GM20000 (cell line): Measurements from ENCODE around the gene FMNL1.

ENCODE experiments used
- DNase-seq: peaks from one replicate; pipeline ENCODE4 v3.0.0; 2012; ENCODE audit warnings: low spot score
- TF ChIP-seq, protein P1 (sequence below): IDR thresholded peaks from 2 replicates; pipeline ENCODE4 v1.5.1; 2012; ENCODE audit warnings: mild to moderate bottlenecking, control low read depth; ENCODE audit errors: extremely low read depth, missing control alignments

The FMNL1 gene

GRCh38 chr17:45229681-45230409 is 8.2 kb downstream of the FMNL1 start:
- TF ChIP-seq, protein P1, sequence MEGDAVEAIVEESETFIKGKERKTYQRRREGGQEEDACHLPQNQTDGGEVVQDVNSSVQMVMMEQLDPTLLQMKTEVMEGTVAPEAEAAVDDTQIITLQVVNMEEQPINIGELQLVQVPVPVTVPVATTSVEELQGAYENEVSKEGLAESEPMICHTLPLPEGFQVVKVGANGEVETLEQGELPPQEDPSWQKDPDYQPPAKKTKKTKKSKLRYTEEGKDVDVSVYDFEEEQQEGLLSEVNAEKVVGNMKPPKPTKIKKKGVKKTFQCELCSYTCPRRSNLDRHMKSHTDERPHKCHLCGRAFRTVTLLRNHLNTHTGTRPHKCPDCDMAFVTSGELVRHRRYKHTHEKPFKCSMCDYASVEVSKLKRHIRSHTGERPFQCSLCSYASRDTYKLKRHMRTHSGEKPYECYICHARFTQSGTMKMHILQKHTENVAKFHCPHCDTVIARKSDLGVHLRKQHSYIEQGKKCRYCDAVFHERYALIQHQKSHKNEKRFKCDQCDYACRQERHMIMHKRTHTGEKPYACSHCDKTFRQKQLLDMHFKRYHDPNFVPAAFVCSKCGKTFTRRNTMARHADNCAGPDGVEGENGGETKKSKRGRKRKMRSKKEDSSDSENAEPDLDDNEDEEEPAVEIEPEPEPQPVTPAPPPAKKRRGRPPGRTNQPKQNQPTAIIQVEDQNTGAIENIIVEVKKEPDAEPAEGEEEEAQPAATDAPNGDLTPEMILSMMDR, result no peak
- DNase-seq, result peak; percentile 77

DNA sequence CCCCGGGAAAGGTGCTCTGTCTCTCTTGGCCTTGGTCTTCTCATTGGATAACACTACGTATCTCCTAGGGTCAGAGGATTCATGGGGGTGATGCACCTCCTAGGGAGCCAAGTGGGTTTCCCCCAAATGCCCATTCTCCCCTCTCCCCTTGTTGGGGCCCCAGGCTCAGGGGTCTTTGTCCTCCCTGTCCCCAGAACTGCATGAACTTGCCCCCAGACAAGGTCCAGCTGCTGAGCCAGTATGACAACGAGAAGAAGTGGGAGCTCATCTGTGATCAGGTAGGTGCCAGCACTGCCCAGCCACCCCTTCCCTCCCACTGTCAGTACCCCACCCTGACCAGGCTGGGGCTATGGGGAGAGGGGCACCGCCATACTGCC is 8.7 kb downstream of the FMNL1 start:
- DNase-seq, result no peak
- TF ChIP-seq, protein P1, result no peak

DNA sequence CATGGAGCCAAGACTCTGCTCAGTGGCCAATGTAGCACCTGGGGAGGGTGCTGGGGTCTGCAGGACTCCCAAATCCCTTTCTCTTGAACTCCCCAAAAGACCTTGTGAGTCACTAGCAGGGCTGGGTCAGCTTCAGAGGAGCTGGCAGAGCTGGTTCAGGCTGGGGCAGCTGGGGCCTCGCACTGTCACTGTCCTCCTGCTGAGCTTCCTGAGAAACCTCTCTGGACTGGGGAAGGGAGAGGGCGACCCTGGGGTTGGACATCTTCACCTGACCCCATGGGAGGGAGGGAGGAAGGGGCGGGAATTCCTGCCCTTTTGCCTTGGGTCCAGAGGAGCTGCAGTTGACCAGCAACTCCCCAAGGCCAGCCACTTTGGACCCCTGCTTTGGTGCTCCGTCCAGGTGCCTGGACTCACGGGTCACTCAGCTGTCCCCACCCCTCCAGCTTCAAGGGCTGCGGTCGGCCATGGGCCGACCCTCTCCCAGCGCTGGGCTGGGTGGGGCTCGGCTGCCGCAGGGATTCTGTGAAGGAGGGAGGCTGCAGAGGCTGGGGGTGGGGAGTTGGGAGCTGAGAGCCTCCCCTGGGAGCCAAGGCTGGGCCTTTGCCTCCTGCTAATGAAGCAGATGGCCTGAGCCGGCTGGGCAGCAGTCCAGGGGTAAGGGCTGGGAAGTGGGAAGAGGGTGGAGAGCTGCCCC is 9.2 kb downstream of the FMNL1 start:
- TF ChIP-seq, protein P1, result no peak
- DNase-seq, result no peak

GRCh38 chr17:45231481-45232116 is 9.9 kb downstream of the FMNL1 start:
- TF ChIP-seq, protein P1, result peak; percentile 31
- DNase-seq, result no peak

DNA sequence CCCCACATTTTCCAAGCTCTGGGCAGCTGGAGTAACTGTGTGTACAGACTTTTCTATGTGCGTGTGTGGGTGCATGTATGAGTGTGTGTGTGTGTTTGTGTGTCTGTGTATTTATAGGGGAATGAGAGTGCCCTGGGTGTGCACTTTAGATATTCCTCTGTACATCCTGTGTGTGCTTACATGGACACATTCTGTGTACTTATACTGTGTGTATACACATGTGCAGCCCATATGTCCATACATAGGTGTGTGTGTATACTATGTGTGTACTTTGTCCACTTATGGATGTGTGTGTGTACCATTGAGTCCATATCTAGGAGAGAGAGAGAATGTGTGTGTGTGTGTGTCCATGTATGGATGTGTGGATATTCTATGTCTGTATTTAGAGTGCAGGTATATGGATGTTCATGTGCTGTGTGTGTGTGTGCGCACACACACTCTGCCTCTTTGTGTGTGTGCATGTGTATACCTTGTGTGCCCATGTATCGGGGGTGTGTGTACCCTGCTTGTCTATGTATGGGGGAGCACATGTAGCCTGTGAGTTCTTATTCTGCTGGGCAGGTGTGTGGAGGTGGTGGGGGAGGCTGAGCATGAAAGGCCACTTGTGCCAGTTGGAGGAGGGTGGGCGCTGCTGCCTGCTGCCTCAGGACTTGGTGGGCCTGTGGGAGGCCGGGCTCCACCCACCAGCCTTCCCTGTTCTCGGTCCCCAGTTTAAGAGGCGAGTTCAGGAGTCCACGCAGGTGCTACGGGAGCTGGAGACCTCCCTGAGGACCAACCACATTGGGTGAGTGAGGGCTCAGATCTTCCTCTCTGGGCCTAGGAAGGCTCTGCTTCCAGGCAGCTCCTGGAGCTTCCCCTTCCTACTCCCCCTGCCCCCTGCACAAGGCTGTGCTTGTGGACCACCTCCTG is 11.1 kb downstream of the FMNL1 start:
- DNase-seq, result no peak
- TF ChIP-seq, protein P1, result no peak

GRCh38 chr17:45233423-45233924 is 11.8 kb downstream of the FMNL1 start:
- DNase-seq, result no peak
- TF ChIP-seq, protein P1, result no peak
